GM23338 (cell line): Measurements from ENCODE around the gene ATP6V1F. TPM values are rescaled to one million over a fixed set of nuclear protein-coding genes. Genes with fewer than 3 reads are reported as not detected.

ENCODE experiments used
- ATAC-seq: fragments of 200-7000 bp; cut with Tn5 transposase; 3 replicates; pipeline ENCODE4 v1.9.1; 2020
- DNase-seq: peaks from one replicate; pipeline ENCODE4 v3.0.0-alpha.2; 2015; ENCODE audit warnings: low spot score
- H2AFZ ChIP-seq: fragments of 200-600 bp; sonication (generic); 2 replicates; pipeline ENCODE4 v1.8.0; 2016; ENCODE audit warnings: antibody characterized with exemption, mild to moderate bottlenecking, moderate library complexity
- H3F3A ChIP-seq: fragments of 200-600 bp; sonication (generic); replicated peaks from 2 replicates; pipeline ENCODE4 v1.8.0; 2017; ENCODE audit warnings: antibody characterized with exemption, mixed run types, low read depth
- H3K27ac ChIP-seq: fragments of 200-600 bp; sonication (generic); 2 replicates; pipeline ENCODE4 v1.6.1; 2016; ENCODE audit warnings: low read depth
- H3K27me3 ChIP-seq: fragments of 200-600 bp; sonication (generic); 2 replicates; pipeline ENCODE4 v1.8.0; 2016; ENCODE audit warnings: mild to moderate bottlenecking, mixed run types, moderate library complexity; ENCODE audit not compliant: insufficient read depth
- H3K36me3 ChIP-seq: fragments of 200-600 bp; sonication (generic); 2 replicates; pipeline ENCODE4 v1.8.0; 2016; ENCODE audit warnings: mild to moderate bottlenecking; ENCODE audit not compliant: insufficient read depth
- H3K4me1 ChIP-seq: fragments of 200-600 bp; sonication (generic); 2 replicates; pipeline ENCODE4 v1.8.0; 2016; ENCODE audit warnings: mild to moderate bottlenecking, moderate library complexity; ENCODE audit not compliant: insufficient read depth
- H3K4me2 ChIP-seq: fragments of 200-600 bp; sonication (generic); 2 replicates; pipeline ENCODE4 v1.7.1; 2017; ENCODE audit warnings: mixed run types
- H3K4me3 ChIP-seq: fragments of 200-600 bp; sonication (generic); 2 replicates; pipeline ENCODE4 v1.6.1; 2016; ENCODE audit warnings: mixed run types
- H3K79me2 ChIP-seq: fragments of 200-600 bp; sonication (generic); replicated peaks from 2 replicates; pipeline ENCODE4 v1.8.0; 2017; ENCODE audit warnings: mild to moderate bottlenecking; ENCODE audit not compliant: insufficient read depth
- H3K9me2 ChIP-seq: fragments of 200-600 bp; sonication (generic); 2 replicates; pipeline ENCODE4 v1.8.0; 2017; ENCODE audit not compliant: insufficient read depth
- H4K20me1 ChIP-seq: fragments of 200-600 bp; sonication (generic); replicated peaks from 2 replicates; pipeline ENCODE4 v1.8.0; 2017; ENCODE audit warnings: mild to moderate bottlenecking; ENCODE audit not compliant: insufficient read depth
- H3K27ac Mint-ChIP-seq: 2 replicates; pipeline ENCODE4 v1.8.0; 2020; ENCODE audit warnings: inconsistent platforms, mild to moderate bottlenecking, moderate library complexity, mixed read lengths
- H3K27me3 Mint-ChIP-seq: 3 replicates; pipeline ENCODE4 v1.8.0; 2022; ENCODE audit warnings: low read depth, mild to moderate bottlenecking, moderate library complexity, mixed read lengths, inconsistent platforms; ENCODE audit not compliant: insufficient read depth, poor library complexity
- H3K36me3 Mint-ChIP-seq: 3 replicates; pipeline ENCODE4 v1.8.0; 2021; ENCODE audit warnings: low read depth, mild to moderate bottlenecking, inconsistent platforms, moderate library complexity, mixed read lengths
- H3K4me1 Mint-ChIP-seq: 3 replicates; pipeline ENCODE4 v1.8.0; 2020; ENCODE audit warnings: mild to moderate bottlenecking, inconsistent platforms, mixed read lengths
- H3K4me3 Mint-ChIP-seq: 3 replicates; pipeline ENCODE4 v1.8.0; 2021; ENCODE audit warnings: moderate library complexity, mild to moderate bottlenecking, inconsistent platforms, mixed read lengths
- H3K9me3 Mint-ChIP-seq: 3 replicates; pipeline ENCODE4 v1.8.0; 2020; ENCODE audit warnings: moderate library complexity, mild to moderate bottlenecking, inconsistent platforms, mixed read lengths
- CREB1 ChIP-seq: fragments of 250-450 bp; sonication (Bioruptor Pico); IDR thresholded peaks from 2 replicates; pipeline ENCODE4 v1.5.0; 2020; ENCODE audit warnings: low read depth, mild to moderate bottlenecking, moderate library complexity
- CTCF ChIP-seq, 2 experiments: fragments of 200-600 bp in 1 of 2; sonication (generic) in 1 of 2; conservative IDR thresholded peaks; 2 replicates each; pipeline versions ENCODE4 v1.5.1 to v1.6.1; 2016 to 2017; ENCODE audit warnings: antibody characterized with exemption in 2 of 2, low read depth in 2 of 2, mild to moderate bottlenecking in 2 of 2, moderate library complexity in 1 of 2
- ETS1 ChIP-seq: IDR thresholded peaks from 2 replicates; pipeline ENCODE4 v1.6.1; 2016; ENCODE audit warnings: antibody characterized with exemption
- NANOG ChIP-seq: IDR thresholded peaks from 2 replicates; pipeline ENCODE4 v1.6.1; 2016; ENCODE audit warnings: antibody characterized with exemption, borderline replicate concordance
- POLR2AphosphoS5 ChIP-seq: IDR thresholded peaks from 2 replicates; pipeline ENCODE4 v1.6.1; 2016; ENCODE audit warnings: antibody characterized with exemption, low read depth
- REST ChIP-seq: IDR thresholded peaks from one replicate; pipeline ENCODE4 v1.6.1; 2018; ENCODE audit warnings: antibody characterized with exemption; ENCODE audit not compliant: unreplicated experiment
- ZNF331 ChIP-seq: fragments of 250-450 bp; sonication (Bioruptor Pico); IDR thresholded peaks from 2 replicates; pipeline ENCODE4 v1.5.0; 2020; ENCODE audit warnings: low read depth, mild to moderate bottlenecking, moderate library complexity
- ZNF462 ChIP-seq: fragments of 250-450 bp; sonication (Bioruptor Pico); IDR thresholded peaks from 2 replicates; pipeline ENCODE4 v1.5.0; 2020; ENCODE audit warnings: mild to moderate bottlenecking, moderate library complexity
- polyA plus RNA-seq: library from polyadenylated mRNA; unstranded; fragments of >200 nt; fragmentation: Nextera tagmentation; extraction: Ambion mirVana; gene quantifications from 2 replicates; pipeline ENCODE4 v1.2.1, GENCODE V29; 2016
- total RNA-seq: library from RNA; depleted of rRNA; stranded (reverse); fragments of >200 nt; shearing (Covaris generic); gene quantifications from 2 replicates; pipeline ENCODE4 v1.2.3, GENCODE V29; 2014

Gene ATP6V1F
- total and polyA plus RNA-seq, 2 experiments from 2014 or later = 66.5 to 271 TPM

- no peak overlapping the region for H3K27ac Mint-ChIP-seq
Measured at GRCh38 chr7:128889121-128889520, 26.5 kb downstream of the ATP6V1F start.

More at GRCh38 chr7:128889121-128889520, 26.5 kb downstream of the ATP6V1F start:
- DNase-seq (peak; percentile 29), ATAC-seq (peak; percentile 3; the same call in 2 of the 3 replicates)
- Mint-ChIP-seq H3K9me3 (no peaks in the 10 kb centered on the region), H3K4me3 (no peak overlapping the region), H3K4me1 (no peaks in the 10 kb centered on the region; the same call in 2 of the 3 replicates), H3K27me3 (peaks cover 20% of the 10 kb centered on the region), H3K36me3 (no peaks in the 10 kb centered on the region)
- TF ChIP-seq CTCF (conservative IDR thresholded peaks at IDR 0.05; ENCODE audit: low read depth in 2 of 2) = no peak
- TF ChIP-seq ETS1 = no peak
- TF ChIP-seq CREB1 (CRISPR knock-in tag) = no peak
- TF ChIP-seq ZNF462 (CRISPR knock-in tag) = no peak
- TF ChIP-seq NANOG = no peak
- TF ChIP-seq POLR2AphosphoS5 = no peak
- TF ChIP-seq ZNF331 = no peak
- no peak for TF ChIP-seq REST
- Histone ChIP-seq H3K36me3 (no peaks in the 10 kb centered on the region), H2AFZ (no peak overlapping the region), H3K4me1 (peaks cover 12% of the 10 kb centered on the region; the same call in 1 of the 2 replicates), H4K20me1 (no peaks in the 10 kb centered on the region), H3K9me2 (no peaks in the 10 kb centered on the region), H3K4me3 (no peak overlapping the region), H3K79me2 (no peaks in the 10 kb centered on the region), H3K4me2 (peak overlapping the region; percentile 32; the same call in 1 of the 2 replicates), H3K27me3 (peaks cover 10% of the 10 kb centered on the region; the same call in 1 of the 2 replicates), H3F3A (0 out of 2 replicates have a peak, but pooled peaks cover 7% of the 10 kb centered on the region), H3K27ac (no peak overlapping the region)
